NCI-H187 (cell line): ENCODE measurements around the gene EIF2S2.

Experiments
- DNase-seq, 2 experiments: peaks; one replicate each; lab custom pipeline; 2025; lab: John Stamatoyannopoulos, UW

Gene EIF2S2

DNA sequence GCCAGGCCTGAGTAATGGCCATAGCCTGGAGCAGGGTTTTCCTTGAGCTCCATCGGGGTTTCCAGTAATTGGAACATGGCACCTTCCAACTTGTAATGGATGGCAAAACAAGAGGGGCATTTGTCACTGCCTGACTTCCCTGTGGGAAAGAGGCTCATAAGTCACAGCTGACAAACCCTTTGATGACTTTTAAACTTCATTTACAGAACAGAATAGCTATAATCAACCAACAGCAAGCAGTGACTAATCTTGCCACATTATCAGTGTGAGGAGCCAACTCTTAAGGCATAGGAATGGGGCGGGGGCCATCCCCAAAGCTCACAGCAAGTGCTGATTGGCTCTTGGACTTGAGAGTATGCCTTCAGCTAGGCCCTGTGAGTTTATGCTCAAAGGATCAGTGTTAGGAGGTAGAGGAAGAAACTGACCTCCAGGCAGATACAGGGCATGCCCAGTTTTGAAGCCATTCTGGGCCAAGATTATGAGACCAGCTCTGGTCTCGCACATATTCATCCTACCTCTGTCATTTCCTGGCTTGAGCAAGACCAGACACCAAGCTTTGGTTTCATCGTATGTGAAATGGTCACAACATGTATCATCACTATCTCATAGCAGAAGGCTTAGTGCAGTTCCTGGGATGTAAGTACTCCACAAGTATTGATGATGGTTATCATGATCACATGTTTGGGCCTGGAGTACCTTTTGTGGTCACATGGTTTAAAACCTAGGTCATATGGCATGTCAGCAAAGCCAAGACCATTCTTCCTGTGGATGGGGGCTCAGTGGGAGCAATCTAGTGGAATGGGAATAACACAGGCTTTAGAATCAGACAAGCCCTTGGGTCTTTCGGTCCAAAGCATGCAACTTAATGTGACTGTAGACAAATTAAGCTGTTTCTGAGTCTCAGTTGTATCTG, 49.2 kb downstream of the EIF2S2 start:
- DNase-seq, result no peak

DNA sequence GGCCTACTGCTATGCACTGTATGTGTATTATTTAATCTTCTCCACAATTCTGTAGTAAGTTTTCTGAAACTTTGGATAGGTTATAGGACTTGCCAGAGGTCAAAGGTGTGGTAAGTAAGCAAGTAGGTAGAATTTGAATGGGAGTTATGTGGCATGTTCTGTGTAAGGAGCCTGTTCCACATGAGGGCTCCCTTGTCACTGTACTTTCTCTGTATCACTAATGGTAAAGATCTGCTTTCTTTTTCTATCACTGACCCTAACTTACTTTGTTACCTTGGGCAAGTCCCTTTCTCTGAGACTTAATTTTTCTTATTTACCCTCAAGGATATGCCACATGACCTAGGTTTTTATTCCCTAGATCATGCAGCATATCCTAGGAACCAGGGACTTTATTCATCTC, 50.3 kb downstream of the EIF2S2 start:
- DNase-seq, result no peak

DNA sequence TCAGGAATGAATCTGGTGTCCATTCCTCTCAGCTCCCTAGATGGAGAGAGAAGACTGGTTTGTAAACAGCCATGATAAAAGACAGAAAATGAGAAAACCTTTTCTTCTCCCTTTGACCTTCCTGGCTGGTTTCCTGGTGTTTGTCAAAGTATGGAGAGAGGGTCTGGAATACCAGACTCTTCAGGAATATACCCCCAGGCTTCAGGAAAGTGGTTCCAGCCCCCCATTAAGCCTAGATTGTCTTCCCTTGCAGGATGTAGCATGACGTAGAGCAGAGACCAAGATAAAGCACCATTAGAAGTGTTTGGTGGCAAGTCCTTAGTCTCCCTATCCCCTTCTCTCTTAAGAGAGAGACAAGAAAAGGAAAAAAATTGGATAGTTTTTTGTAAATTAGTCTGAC, 51.1 kb downstream of the EIF2S2 start:
- no peak for DNase-seq

DNA sequence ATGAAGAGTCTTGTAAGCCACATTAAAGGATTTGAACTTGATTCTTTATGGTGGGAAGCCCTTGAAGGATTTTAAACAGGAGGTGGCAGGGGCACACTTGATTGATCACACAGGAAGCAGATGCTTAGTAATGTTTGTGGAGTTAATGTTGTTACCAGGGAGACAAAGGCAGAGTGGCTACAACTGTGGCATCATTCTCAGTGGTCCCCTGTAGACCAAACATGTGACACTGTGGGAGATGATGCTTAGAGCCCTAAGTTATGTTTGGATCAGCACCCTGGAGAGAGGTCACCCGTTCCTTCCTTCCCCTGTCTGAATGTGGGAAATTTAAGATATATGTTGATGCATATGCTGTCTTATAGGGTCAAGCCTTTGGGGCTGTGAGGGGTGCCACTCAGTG, 53.2 kb downstream of the EIF2S2 start:
- DNase-seq, result no peak

DNA sequence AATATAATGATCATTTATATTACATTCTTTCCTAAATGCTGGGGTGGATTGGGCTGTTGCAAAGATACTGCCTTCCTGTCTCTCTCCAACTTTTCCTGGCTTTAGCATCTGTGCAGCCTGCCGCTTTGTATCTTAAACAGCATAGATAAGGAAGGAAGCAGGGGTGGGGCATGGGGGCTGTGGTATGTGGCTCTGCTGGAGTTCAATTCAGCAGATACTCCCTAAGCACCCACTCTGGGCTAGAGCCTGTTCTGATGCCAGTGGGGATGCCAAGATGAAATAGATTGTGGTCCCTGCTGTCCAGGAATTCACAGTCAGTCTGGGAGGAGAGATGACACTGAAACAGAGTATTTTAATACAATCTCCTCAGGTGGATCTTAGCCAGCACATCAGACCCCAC, 56.8 kb downstream of the EIF2S2 start:
- DNase-seq, result no peak

DNA sequence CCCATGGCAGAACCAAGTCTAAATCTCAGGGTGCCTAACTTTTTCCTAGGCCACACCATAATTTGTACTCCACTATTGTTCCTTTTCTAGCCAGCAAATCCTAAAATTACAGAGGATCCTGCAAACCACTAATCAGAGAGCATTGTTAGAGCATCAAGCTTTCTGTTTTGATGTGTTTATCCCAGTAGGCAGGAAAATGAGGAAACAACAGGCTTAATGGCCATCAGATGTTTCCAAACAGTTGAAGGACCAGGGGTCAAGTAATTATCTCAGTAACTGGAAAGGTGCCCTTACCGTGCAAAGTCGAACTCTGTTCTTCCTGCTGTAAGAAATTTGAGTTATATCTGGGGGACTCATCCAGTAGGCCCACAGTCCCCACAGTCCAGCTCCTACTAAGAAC, 59.6 kb downstream of the EIF2S2 start:
- DNase-seq, result no peak

DNA sequence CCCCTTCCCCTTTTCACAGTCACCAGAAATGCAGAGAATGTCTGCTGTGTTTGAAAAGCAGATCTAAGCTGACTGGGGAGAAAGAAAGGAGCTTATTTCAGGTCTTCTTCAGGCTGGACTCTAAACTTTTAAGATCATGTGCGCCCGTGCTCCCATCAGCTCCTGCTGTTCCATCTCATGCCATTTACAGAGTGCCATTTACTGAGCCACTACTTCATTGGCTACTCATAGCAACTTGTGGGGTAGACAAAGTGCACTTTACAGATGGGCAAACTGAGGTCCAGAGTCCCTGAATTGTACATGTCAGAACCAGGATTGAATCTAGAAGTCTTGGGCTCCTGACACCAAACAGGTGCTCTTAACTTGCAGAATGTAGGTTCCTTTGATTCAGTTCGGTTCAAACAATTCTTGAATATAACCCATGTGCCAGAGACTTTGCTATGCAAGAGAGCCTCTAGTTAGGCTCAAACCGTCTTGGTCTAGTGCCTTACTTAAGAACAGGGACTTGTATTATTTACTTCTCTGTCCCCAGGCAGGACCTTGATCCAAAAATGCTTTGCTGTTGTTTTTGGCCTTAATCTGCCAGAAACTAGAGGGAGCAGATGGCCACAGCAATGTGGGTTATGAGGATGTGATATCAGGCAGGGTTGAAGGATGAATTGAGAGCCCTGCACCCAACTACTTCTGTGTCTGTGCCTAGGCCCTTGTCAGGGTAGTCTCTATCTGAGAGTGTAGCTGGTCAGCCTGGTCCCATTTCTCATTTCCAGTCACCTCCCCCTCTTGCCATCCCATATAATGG, 61.9 kb downstream of the EIF2S2 start:
- DNase-seq, result no peak

DNA sequence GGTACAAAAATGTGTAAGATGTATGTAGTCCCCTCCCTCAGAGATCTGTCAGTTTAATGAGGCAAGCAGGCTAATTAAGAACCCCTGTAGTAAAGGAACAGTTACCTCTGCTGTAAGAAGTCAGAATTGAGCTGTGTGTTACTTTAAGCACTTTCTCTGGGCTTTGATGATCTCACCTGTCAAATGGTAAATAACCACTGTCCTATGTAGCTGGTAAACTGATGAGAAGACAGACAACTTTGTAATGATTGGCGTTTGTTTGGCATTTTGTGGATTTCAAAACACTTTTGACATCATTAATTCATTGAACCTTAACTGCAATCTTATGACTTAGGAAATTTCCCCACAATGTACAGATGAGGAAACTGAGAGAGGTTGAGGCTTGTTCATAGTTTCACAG, 62.7 kb downstream of the EIF2S2 start:
- no peak for DNase-seq

DNA sequence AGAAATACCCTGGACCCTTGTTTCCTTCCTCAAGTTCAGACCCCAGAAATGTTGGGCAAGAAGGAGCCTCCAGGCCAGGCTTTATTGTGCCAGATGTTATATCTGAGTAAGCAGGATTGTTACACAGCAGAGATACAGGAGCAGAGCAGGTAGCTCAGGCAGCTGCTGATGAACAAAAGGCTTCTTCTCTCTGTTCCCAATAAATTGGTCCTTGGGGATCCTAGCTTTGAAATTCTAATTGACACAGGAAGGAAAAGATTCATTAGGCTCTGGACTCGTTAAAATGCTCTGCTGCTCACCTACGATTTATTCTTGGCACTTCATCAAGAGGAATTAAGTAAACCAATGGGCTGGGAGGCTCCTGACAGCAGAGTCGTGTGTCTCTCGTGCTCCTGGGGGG, 64.1 kb downstream of the EIF2S2 start:
- DNase-seq, result no peak

DNA sequence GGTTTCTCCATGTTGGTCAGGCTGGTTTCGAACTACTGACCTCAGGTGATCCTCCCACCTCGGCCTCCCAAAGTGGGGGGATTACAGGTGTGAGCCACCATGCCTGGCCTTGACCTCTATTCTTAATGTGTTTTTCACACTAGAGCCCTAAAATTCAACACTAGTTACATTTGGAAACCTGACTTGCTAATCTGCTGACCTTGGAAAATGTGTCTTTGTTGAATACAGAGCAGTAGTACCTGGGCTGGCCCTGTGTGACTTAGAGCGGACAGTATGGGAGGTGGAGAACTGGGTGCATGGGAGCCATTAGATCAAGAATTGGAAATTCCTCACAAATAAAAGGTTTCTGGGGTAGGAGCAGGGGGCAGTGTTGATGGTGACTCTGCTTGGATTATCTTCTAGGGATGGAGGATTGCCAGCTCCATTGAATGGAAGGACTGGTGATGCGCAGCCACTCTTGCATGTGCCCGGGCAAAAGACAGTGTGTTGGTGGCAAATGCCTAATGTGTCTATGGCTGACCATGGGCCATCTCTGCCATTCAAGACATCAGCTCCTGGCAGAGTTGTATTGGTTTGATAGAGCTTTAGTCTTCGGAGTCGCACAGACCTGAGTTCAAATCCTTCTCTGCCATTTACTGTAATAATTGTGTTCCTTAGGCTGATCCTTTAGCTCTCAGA, 64.9 kb downstream of the EIF2S2 start:
- no peak for DNase-seq

DNA sequence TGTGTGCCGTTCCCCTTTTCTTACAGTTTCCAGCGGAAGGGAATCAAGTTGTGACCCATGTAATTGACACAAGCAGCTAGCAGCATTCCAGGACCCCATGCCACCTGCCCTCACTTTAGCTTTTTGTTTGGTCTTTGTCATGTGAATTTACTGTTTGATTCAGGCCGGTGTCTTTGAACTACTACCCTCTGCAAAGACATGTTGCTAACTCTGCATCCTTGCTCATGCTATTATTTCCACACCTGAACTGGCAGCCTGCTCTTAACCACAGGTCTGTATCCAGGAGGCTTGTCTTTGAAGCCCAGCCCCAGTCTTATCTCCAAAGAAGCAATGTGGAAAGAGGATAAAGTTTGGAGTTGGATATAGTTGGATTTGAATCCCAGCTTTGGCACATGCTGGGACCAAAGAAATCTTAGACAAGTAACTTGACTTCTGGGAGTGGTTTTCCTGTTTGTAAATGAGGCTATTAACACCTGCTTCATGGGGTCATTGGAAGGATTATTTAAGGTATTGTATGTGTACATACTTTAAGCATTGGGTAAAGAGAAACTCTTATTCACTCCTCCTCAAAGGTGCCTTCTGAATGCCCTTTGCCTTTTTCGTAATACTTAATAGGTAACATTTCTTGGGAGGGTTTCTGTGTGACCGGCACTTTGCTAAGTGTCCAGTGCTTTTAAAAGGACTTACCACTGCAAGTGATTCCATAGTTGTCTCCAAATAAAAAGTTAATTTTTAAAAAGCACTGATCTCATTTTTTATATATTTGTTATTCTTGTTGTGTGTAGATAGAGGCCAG, 65.9 kb downstream of the EIF2S2 start:
- no peak for DNase-seq

DNA sequence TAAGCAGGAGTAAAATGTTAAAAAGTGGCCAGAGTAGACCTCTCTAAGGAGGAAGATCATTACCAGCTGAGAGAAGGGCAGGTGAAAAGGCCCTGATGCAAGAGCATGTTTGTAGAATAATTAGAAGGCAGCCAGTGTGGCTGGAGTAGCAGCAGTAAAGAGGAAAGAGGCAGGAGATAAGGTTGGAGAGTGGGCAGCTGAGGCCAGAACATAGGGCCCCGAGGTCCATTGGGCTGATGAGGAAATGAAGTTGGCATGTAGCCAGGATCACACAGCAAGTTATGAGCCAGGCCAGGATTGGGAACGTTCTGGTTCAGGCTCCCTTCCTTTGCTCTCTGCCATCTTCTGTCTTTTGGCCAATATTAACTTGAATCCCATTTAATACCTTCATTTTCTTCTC, 66.7 kb downstream of the EIF2S2 start:
- no peak for DNase-seq

DNA sequence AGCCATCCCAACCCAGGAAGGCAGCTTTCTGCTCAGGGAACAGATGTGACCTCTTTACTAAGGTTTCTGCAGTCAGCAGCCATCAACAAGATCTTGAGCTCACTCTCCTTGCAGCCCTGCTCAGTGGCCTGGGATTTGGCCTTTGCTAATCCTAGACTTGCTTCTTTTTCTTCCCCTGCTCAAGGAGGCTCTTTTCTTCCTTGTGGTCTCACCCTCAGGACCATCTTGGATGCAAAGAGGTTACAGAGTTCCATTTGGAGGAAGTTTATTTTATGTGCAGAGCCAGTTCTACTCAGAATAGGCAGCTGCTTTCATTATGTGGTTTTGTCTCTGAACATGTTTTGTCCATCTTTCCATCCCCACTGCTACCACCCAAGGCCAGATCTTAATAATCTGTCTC, 69.0 kb downstream of the EIF2S2 start:
- no peak for DNase-seq

DNA sequence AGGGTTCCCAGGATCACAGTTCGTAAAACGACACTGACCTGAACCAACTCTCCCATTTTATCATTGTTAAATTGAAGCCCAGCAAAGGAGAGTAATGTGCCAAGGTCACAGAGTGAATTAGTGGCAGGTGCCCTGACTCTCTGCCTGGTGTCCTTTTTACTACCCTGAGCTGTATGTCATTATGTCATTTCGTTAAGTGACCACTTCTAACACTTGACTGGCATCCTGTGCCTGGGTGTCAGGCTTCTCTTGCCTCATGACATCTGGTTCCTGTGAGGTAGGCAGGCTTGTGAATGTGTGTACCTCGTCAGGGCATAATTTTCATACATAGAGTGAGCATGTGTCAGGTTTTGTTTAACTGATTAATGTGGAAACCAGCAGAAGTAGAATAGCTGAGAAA, 69.8 kb downstream of the EIF2S2 start:
- peak in 1 of 2 experiments; percentile 14 for DNase-seq

DNA sequence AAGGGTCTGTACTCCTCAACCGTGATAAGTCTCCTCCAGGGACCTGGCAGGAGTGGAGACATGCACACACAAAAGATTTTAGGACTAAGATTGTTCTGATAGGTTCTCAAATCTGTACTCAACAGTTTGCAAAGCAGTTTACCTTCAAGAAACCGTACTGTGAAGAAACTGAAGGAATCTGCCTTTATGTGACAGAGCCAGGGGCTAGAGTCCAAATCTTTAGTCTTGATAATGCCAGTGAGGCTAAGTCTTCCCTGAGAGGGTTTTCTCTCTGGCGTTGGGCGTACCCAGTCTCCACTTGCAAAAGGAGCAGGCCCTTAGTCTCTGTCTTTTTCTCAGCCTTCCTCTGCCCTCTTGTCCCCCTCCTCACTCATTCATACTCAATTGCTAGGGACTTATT, 70.8 kb downstream of the EIF2S2 start:
- no peak for DNase-seq

DNA sequence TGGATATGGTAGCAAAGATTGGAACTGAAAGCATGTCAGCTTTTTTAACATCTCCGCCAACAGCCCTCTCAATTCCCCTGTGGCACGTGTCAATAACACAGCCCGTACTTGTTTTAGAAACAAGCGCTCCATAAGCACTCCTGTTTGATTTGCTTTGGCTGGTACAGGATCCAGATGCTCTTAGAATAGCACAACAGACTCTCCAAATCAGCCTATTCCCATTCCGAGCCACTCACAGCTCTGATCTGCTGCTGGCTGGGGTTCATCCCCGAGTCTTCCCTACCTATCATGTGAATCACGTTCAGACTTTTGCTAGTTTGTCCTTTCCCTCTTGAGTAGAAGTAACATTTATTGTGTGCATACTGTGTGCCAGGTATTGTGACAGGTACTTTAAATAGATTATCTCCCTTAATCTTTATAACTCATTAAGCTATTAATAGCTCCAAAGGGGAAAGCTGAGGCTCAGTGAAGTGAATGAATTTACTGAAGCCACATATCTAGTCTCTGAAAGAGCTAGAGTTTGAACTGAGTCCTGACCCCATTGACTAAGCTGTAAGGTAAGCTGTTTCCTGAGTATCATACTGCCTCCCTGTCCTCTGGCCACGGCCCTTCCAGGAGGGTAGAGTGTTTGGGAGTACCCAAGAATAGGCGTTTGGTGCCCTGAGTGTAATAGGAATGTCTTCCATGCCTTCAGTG, 71.6 kb downstream of the EIF2S2 start:
- no peak for DNase-seq
